HEK293 (cell line): ENCODE data around the gene TRPV6.

Experiments used
- CTCF ChIA-PET: fragments of 350-600 bp; formaldehyde crosslinking; extraction: SDS; loops from one replicate; lab custom pipeline; 2021; ENCODE audit warnings: antibody characterized with exemption; lab: Yijun Ruan, JAX
- POLR2A ChIA-PET: fragments of 300-600 bp; formaldehyde crosslinking; extraction: SDS; loops from one replicate; lab custom pipeline; 2020; ENCODE audit warnings: antibody characterized with exemption, inconsistent platforms; lab: Yijun Ruan, JAX
- H3K27ac ChIP-seq: fragments of 200-500 bp; sonication (Bioruptor generic); 2 replicates; pipeline ENCODE4 v1.5.1; 2014; ENCODE audit warnings: low read depth, low read length, control low read depth, inconsistent platforms; ENCODE audit errors: extremely low read depth
- H3K36me3 ChIP-seq, 2 experiments: fragments of 200-500 bp in 1 of 2; sonication (Bioruptor generic) in 1 of 2; 1 replicate in 1 of 2; 2 replicates in 1 of 2; pipeline ENCODE4 v1.5.1; 2014 to 2017; ENCODE audit warnings: inconsistent platforms in 2 of 2, low read length in 2 of 2; ENCODE audit not compliant: control insufficient read depth in 2 of 2, insufficient read depth in 1 of 2
- H3K4me1 ChIP-seq: fragments of 200-500 bp; sonication (Bioruptor generic); 2 replicates; pipeline ENCODE4 v1.5.1; 2014; ENCODE audit warnings: mild to moderate bottlenecking, low read length, inconsistent platforms; ENCODE audit not compliant: control insufficient read depth, insufficient read depth
- H3K4me3 ChIP-seq: 2 replicates; pipeline ENCODE4 v1.5.1; 2011; ENCODE audit warnings: low read depth, mild to moderate bottlenecking, control low read depth, low read length, moderate library complexity
- H3K9me3 ChIP-seq: fragments of 200-500 bp; sonication (Bioruptor generic); 2 replicates; pipeline ENCODE4 v1.5.1; 2014; ENCODE audit warnings: low read depth, low read length, inconsistent platforms; ENCODE audit not compliant: control insufficient read depth, insufficient read depth
- GLIS1 ChIP-seq: fragments of 450-650 bp; formaldehyde crosslinking; IDR thresholded peaks from 2 replicates; pipeline ENCODE4 v1.5.1; 2016; ENCODE audit warnings: missing biosample characterization, missing genetic modification characterization
- HOXA7 ChIP-seq: sonication (generic); formaldehyde crosslinking; IDR thresholded peaks from 2 replicates; pipeline ENCODE4 v1.8.1; 2022; ENCODE audit warnings: missing genetic modification reagents, borderline replicate concordance
- INSM2 ChIP-seq: fragments of 450-650 bp; formaldehyde crosslinking; IDR thresholded peaks from 2 replicates; pipeline ENCODE4 v1.5.1; 2016; ENCODE audit warnings: missing biosample characterization, missing genetic modification characterization
- SP2 ChIP-seq: fragments of 450-650 bp; formaldehyde crosslinking; IDR thresholded peaks from 2 replicates; pipeline ENCODE4 v1.5.1; 2016; ENCODE audit warnings: missing biosample characterization, missing genetic modification characterization
- TCF7L2 ChIP-seq: IDR thresholded peaks from 2 replicates; pipeline ENCODE4 v1.6.1; 2011; ENCODE audit warnings: low read depth, mild to moderate bottlenecking, inconsistent platforms, low read length, moderate library complexity, borderline replicate concordance
- ZBTB44 ChIP-seq: fragments of 450-650 bp; IDR thresholded peaks from 2 replicates; pipeline ENCODE4 v1.5.1; 2018; ENCODE audit warnings: missing biosample characterization, mild to moderate bottlenecking, missing genetic modification characterization
- ZNF10 ChIP-seq: fragments of 450-650 bp; formaldehyde crosslinking; IDR thresholded peaks from 2 replicates; pipeline ENCODE4 v1.5.1; 2017; ENCODE audit warnings: missing biosample characterization, missing genetic modification characterization
- ZNF148 ChIP-seq: fragments of 450-650 bp; formaldehyde crosslinking; IDR thresholded peaks from 2 replicates; pipeline ENCODE4 v1.5.0; 2017; ENCODE audit warnings: missing biosample characterization, missing genetic modification characterization, borderline replicate concordance
- ZNF174 ChIP-seq: fragments of 450-650 bp; formaldehyde crosslinking; IDR thresholded peaks from 2 replicates; pipeline ENCODE4 v1.5.0; 2017; ENCODE audit warnings: missing biosample characterization, mild to moderate bottlenecking, missing genetic modification characterization
- ZNF23 ChIP-seq: fragments of 450-650 bp; formaldehyde crosslinking; IDR thresholded peaks from 2 replicates; pipeline ENCODE4 v1.5.1; 2016; ENCODE audit warnings: missing biosample characterization, missing genetic modification characterization, borderline replicate concordance
- ZNF324 ChIP-seq: fragments of 450-650 bp; formaldehyde crosslinking; IDR thresholded peaks from 2 replicates; pipeline ENCODE4 v1.5.1; 2016; ENCODE audit warnings: missing biosample characterization, missing genetic modification characterization
- ZNF37A ChIP-seq: fragments of 450-650 bp; IDR thresholded peaks from 2 replicates; pipeline ENCODE4 v1.5.1; 2018; ENCODE audit warnings: missing biosample characterization, missing genetic modification characterization
- ZNF561 ChIP-seq: fragments of 450-650 bp; IDR thresholded peaks from 2 replicates; pipeline ENCODE4 v1.5.1; 2018; ENCODE audit warnings: missing biosample characterization, missing genetic modification characterization, borderline replicate concordance
- ZNF629 ChIP-seq: fragments of 450-650 bp; formaldehyde crosslinking; IDR thresholded peaks from 2 replicates; pipeline ENCODE4 v1.5.1; 2017; ENCODE audit warnings: missing biosample characterization, missing genetic modification characterization
- ZNF792 ChIP-seq: fragments of 450-650 bp; formaldehyde crosslinking; IDR thresholded peaks from 2 replicates; pipeline ENCODE4 v1.5.1; 2016; ENCODE audit warnings: missing biosample characterization, missing genetic modification characterization
- ZNF830 ChIP-seq: fragments of 450-650 bp; IDR thresholded peaks from 2 replicates; pipeline ENCODE4 v1.5.0; 2018; ENCODE audit warnings: missing biosample characterization, missing genetic modification characterization, low read depth, mild to moderate bottlenecking, moderate library complexity
- ZSCAN16 ChIP-seq: fragments of 450-650 bp; formaldehyde crosslinking; IDR thresholded peaks from 2 replicates; pipeline ENCODE4 v1.5.1; 2016; ENCODE audit warnings: missing biosample characterization, missing genetic modification characterization
- TF ChIP-seq, protein P1 (sequence below): fragments of 450-650 bp; formaldehyde crosslinking; IDR thresholded peaks from 2 replicates; pipeline ENCODE4 v1.5.1; 2016; ENCODE audit warnings: missing biosample characterization, missing genetic modification characterization
- TF ChIP-seq, protein P2 (sequence below): fragments of 450-650 bp; formaldehyde crosslinking; IDR thresholded peaks from 2 replicates; pipeline ENCODE4 v1.5.1; 2016; ENCODE audit warnings: missing biosample characterization, missing genetic modification characterization, low read depth

TRPV6 gene

GRCh38 chr7:142885311-142886230 is at the start of gene TRPV6:
Gene TRPV6, minus strand, starts transcription at chr7:142885745.
- no peak within 1 kb of the TSS for H3K4me3 ChIP-seq
- H3K9me3 ChIP-seq = no peaks in the 10 kb centered on the region
- no peaks in the 10 kb centered on the region for H3K36me3 ChIP-seq
- CTCF ChIA-PET = interaction anchor here (1.2 kb wide), 1 partner anchor 10 kb away, joined by 4 read pairs; no protein-coding TSS in a partner anchor
- H3K4me1 ChIP-seq = no peaks in the 10 kb centered on the region
- POLR2A ChIA-PET = interaction anchor here (1.0 kb wide), 1 partner anchor 30 kb away, joined by 3 read pairs; the partner anchor contains the start of gene EPHB6
- TF ChIP-seq ZNF830 (no peak), SP2 (tag by site-specific recombination) (no peak), GLIS1 (tag by site-specific recombination) (peak; percentile 26; the same call in 1 of the 2 replicates)
- no peak within 1 kb of the TSS for H3K27ac ChIP-seq

DNA sequence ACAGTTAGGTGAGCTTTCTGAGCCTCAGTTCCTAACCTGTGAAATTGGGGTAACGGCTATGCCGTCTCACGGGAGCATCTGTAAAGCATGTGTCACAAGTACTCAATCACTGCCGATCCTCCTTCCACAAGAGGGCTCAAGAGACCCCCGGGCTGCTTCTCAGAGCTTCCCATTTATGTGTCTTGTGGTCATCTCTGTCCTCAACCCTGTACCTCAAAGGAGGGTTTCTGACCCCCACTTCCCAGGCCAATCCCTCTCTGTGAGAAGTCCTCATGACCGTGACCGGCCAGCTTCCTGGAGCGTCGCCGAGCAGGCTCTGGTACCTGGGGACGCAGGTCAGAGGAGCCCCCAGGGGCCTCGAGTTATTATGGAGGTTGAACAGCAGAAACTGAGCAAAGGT is 48.5 kb upstream of the TRPV6 start:
- H3K36me3 ChIP-seq = no peaks in the 10 kb centered on the region
- ChIA-PET POLR2A (no interaction called here), CTCF (interaction anchor here (0.6 to 1.3 kb wide), 4 partner anchors 18 to 494 kb away, joined by 3 to 5 read pairs (median 4); no protein-coding TSS in a partner anchor)
- no peaks in the 10 kb centered on the region for H3K4me1 ChIP-seq
- H3K9me3 ChIP-seq = no peaks in the 10 kb centered on the region
- no peak for TF ChIP-seq ZBTB44 (tag by site-specific recombination)
- no peak for TF ChIP-seq ZNF324
- no peak for TF ChIP-seq ZSCAN16 (tag by site-specific recombination)
- no peak for TF ChIP-seq ZNF10
- TF ChIP-seq INSM2 (tag by site-specific recombination) = no peak
- TF ChIP-seq, protein P1, sequence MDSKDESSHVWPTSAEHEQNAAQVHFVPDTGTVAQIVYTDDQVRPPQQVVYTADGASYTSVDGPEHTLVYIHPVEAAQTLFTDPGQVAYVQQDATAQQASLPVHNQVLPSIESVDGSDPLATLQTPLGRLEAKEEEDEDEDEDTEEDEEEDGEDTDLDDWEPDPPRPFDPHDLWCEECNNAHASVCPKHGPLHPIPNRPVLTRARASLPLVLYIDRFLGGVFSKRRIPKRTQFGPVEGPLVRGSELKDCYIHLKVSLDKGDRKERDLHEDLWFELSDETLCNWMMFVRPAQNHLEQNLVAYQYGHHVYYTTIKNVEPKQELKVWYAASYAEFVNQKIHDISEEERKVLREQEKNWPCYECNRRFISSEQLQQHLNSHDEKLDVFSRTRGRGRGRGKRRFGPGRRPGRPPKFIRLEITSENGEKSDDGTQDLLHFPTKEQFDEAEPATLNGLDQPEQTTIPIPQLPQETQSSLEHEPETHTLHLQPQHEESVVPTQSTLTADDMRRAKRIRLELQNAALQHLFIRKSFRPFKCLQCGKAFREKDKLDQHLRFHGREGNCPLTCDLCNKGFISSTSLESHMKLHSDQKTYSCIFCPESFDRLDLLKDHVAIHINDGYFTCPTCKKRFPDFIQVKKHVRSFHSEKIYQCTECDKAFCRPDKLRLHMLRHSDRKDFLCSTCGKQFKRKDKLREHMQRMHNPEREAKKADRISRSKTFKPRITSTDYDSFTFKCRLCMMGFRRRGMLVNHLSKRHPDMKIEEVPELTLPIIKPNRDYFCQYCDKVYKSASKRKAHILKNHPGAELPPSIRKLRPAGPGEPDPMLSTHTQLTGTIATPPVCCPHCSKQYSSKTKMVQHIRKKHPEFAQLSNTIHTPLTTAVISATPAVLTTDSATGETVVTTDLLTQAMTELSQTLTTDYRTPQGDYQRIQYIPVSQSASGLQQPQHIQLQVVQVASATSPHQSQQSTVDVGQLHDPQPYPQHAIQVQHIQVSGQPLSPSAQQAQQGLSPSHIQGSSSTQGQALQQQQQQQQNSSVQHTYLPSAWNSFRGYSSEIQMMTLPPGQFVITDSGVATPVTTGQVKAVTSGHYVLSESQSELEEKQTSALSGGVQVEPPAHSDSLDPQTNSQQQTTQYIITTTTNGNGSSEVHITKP (tag by site-specific recombination) = no peak
- no peak overlapping the region for H3K4me3 ChIP-seq
- no peak overlapping the region for H3K27ac ChIP-seq

- Histone ChIP-seq H3K4me3 (no peak within 1 kb of the TSS), H3K4me1 (no peaks in the 10 kb centered on the region), H3K9me3 (no peaks in the 10 kb centered on the region), H3K27ac (no peak within 1 kb of the TSS), H3K36me3 (no peaks in the 10 kb centered on the region)
- CTCF ChIA-PET = interaction anchor here (0.6 to 1.3 kb wide), 5 partner anchors 9 to 494 kb away, joined by 3 to 5 read pairs (median 3); no protein-coding TSS in a partner anchor
- POLR2A ChIA-PET = no interaction called here
- TF ChIP-seq HOXA7 (no peak), ZNF174 (tag by site-specific recombination) (no peak), ZNF830 (no peak), TCF7L2 (no peak), ZNF37A (tag by site-specific recombination) (no peak), ZNF23 (tag by site-specific recombination) (no peak), ZNF629 (no peak), ZNF148 (tag by site-specific recombination) (no peak), ZNF792 (tag by site-specific recombination) (no peak), ZNF561 (no peak)
- TF ChIP-seq, protein P2, sequence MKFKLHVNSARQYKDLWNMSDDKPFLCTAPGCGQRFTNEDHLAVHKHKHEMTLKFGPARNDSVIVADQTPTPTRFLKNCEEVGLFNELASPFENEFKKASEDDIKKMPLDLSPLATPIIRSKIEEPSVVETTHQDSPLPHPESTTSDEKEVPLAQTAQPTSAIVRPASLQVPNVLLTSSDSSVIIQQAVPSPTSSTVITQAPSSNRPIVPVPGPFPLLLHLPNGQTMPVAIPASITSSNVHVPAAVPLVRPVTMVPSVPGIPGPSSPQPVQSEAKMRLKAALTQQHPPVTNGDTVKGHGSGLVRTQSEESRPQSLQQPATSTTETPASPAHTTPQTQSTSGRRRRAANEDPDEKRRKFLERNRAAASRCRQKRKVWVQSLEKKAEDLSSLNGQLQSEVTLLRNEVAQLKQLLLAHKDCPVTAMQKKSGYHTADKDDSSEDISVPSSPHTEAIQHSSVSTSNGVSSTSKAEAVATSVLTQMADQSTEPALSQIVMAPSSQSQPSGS (tag by site-specific recombination) = no peak
Measured at GRCh38 chr7:142933624-142934023, 48.1 kb upstream of the TRPV6 start, which contains the start of gene TRPV5. Gene TRPV5, minus strand, starts transcription at chr7:142933746. Its CDS starts 287 bp downstream, at chr7:142933459.
